HG03565 (cell line): Measurements from ENCODE around the gene RAX2.
"Not testable (repeated sequence)": the region's sequence is repeated elsewhere in the genome, so short reads cannot be mapped to it uniquely, and the experiment has no call there.

Experiments used
- ATAC-seq: cut with Tn5 transposase; IDR thresholded peaks from one replicate; pipeline ENCODE4 v1.9.1; 2021; ENCODE audit warnings: mild to moderate bottlenecking, moderate library complexity; ENCODE audit not compliant: unreplicated experiment

RAX2 gene

DNA sequence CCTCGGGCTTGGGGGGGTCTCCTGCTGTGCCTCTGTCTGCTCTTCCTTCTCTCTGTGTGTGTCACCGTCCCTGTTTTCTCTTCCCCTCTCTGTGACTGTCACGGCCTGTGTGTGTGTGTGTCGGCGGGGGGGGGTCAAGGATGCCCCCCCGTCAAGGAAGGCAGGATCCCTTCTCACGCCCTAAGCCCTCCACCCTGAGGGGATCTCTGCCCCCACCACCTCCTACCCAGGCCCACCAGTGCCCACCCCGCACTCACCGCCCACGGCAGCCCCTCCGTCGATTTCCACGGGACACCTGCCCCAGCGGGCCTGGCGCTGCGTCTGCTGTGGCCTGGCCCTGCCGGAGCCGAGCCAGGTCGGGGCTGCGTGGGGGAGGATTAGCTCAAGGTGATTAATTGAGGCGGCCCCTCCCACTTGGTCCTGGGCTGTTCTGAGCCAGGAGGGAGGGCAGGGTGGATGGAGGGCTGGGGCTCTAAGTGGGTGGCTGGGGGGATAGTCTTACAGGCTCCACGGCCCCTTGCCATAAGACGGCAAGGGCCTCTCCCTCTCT, at the start of gene RAX2:
TSS of gene RAX2 (minus strand) at position 323 of the 550 bp plus-strand sequence. CDS start 486 bp downstream, outside the sequence.
- no peak for ATAC-seq

DNA sequence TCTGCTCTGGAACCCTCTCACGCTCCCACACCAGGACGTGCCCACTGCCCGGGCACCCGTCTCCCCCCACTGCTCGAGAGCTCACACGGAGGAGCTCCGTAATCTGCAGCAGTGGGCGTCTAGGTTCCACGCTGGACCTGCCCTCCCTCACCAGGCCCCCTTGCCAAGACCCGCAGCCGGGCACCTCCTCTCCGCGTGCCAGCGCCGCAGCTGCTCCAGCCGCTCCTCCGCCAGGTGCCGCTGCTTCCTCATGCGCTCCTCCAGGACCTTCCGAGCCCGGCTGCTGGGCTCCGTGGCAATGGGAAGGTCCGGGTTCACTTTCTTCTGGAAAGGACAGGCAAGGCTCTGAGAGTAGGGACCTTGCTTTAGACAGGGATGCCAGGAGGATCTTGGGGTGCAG, 49.1 kb upstream of the RAX2 start:
- no peak for ATAC-seq

DNA sequence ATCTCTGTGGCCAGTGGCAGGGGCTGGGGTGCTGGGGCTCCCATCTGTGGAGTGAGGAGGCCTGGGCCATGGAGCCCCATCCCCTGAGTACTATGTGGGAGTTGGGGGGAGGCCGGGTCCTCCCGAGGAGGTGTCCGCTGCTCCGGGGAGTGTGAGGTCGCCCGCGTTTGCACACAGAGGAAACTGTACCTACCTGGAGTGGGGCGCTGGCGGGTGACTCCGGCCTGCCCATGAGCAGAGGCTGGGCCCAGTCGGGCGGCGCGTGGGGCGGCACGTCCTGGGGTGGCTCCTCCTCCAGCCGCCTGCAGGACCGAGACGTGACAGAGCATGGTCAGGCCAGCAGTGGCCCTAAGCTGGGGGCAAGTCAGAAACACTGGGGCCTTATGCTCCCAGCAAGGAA, 48.0 kb upstream of the RAX2 start:
- ATAC-seq, result no peak

DNA sequence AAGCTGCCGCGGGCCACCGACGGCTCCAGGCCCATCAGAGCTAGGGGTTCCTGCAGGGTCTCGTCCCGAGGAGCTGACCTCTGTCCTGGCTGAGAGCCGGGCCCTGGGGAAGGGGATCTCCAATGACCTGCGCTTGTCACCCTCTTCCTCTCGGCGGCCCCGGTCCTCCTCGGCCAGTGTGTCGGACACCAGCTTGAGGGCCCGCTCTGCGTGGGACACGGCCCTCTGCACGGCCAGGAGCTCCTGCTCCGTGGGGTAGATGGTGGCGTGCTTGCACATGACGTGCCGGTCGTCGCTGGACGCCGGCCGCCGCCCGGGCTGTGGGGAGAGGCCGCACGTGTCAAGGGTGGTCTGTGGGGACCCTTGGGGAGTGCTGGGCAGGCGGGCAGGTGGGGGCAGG, 46.9 kb upstream of the RAX2 start:
- no peak for ATAC-seq

DNA sequence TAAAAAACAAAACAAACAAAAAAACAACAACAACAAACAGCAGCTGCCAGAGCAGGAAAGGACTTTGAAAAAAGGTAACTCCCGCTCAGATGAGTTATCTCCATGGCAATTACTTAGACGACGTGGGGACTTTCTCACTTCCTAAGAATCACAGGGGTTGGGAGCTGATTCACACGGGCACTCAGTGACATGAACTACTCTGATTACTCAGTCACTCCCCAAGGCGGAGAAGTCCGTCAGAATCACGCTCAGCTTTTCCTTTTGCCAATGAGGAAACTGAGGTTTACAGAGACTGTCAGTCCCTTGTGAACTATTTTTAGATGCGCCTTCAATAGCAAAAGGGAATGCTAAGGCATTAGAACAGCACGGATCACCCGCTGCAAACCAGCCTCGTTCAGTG, 46.4 kb upstream of the RAX2 start:
- no peak for ATAC-seq

DNA sequence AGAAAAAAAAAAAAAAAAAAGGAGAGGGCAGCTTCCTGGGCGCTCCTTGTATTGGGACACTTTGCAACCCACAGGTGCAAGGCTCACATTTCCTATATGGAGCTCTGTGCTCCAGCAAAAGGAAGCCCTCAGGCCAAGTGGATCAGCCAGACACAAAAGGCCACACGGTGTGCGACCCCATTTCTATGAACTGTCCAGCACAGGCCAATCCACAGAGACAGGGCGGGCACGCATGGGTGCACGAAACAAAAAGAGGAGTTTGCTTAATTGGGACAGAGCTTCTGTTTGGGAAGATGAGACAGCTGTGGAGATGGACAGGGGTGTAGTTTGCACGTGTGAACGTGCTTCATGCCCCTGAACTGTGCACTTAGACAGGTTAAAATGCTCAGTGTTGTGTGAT, 45.7 kb upstream of the RAX2 start:
- no peak for ATAC-seq

DNA sequence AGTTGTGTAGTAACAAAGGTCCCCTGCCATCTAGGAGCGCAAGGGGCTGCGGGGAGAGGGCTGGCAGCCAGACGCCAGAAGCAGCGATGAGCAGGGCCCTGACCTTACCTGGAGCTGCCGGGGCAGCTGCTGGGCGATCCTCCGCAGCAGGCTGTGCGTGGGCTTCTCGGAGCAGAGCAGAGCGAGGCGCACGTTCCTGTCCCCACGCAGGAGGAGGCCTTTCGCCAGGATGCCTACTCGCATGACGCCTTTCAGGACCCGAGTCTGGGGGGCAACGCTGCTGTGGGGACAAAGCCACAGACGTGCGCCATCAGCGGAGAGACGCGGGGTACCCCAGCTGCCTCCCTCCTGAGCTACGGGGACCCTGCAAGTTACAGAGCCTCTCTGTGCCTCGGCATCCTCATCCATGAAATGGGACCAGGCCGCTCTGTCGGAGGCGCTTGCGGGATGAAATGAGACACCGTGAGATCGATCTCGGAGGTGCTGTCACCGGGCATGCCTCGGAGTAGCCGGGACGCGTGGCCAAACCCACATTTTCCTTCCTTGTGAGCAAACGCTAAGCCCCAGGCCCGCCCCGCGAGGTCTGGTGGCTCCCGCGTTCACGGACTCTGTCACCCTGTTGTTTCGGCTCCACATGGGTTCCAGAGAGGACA, 44.7 kb upstream of the RAX2 start:
- ATAC-seq, result no peak

DNA sequence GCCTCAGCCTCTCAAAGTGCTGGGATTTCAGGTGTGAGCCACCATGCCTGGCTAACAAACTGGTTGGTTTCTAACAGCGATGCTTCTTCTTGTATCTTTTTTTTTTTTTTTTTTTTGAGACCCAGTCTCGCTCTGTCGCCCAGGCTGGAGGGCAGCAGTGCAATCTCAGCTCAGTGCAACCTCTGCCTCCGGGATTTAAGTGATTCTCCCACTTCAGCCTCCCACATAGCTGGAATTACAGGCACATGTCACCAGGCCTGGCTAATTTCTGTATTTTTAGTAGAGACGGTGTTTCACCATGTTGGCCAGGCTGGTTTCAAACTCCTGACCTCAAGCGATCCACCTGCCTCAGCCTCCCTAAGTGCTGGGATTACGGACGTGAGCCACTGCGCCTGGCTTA, 44.1 kb upstream of the RAX2 start:
- ATAC-seq, result not testable (repeated sequence)

DNA sequence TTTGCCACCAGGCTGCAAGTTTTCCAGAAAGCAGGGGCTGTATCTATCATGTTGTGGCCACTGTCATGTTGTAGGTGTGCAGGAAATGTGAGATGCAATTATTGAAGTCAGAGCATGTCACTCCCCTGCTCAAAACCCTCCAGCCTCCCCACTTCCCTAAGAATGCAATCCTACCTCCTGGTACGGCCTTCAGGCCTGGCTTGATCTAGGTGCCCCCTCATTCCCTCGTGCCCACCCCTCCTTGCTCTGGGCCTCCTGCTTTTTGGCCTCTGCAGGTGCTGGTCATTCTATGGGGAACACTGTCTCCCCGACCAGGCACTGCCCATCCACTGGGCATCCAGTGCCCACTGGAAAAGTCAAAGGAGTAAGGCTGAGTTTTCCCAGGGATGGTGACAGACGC, 42.6 kb upstream of the RAX2 start:
- ATAC-seq, result no peak

DNA sequence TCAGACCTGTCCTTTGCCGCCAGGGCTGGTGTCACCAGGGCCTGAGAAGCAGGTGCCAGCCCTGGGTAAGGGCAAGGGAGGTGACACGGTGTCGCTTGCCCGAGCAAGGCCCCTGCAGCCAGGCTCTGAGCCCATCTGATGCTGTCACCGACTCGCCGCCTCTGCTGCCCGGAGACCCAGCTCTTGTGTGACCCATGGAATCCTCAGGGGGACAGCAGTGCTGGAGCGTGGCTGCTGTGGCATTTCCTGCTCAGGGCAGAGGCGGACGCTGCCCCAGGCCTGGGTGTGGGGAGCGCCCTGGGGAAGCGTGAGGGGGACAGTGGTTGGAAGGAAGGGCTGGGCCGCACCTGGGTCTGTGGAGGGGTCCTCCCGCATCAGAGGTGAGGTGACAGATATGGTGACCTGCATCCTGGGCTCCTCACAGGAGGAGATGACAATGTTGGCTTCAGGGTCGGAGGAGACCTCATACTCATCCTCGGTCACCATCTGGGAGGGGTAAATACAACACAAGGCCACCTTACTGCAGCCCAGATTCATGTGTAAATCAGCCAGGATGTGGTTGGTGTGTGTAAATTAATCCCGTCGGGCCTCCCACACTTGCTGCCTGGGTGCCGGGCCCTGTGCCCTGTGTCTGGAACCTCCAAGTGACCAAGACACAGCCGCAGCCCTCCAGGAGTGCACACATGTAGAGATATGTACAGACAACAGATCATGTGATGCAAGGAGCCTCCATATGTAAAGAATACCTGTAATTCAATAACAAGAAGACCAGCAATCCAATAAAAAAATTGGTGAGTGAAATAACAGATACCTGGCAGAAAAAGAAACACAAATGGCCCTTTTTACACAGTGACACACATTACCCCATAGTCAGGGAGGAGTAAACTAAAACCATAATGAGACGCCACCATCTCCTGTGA, 41.7 kb upstream of the RAX2 start:
- ATAC-seq, result no peak

DNA sequence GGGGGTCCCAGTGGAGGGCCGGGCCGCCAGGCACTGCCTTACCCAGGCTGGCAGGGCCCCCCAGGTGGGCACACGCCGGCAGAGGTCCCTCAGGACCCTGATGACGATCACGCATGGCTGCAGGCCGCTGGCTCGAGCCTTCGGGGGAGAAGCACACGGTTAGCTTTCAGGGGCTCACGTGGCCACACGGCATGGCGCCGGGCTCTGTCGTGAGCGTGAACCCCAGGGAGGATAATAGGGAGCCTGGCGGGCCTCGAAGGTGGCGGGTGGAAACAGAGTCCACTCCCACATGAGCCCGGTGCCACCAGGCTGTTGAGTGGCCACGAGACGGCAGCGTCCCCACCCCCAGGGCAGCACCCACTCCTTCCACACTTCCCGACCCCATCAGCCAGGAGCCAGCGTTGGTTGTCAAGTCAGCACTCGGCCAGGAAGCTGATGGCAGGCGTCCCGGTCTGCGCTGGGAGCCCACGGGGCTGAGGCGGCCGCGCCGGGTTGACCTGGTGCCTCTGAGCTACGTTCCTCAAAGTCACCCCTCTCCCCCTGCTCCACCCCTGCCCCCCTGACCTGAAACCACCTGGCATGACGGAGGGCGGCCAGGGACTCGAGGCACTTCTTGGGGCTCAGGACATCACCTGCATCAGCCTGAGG, 38.8 kb upstream of the RAX2 start:
- no peak for ATAC-seq

DNA sequence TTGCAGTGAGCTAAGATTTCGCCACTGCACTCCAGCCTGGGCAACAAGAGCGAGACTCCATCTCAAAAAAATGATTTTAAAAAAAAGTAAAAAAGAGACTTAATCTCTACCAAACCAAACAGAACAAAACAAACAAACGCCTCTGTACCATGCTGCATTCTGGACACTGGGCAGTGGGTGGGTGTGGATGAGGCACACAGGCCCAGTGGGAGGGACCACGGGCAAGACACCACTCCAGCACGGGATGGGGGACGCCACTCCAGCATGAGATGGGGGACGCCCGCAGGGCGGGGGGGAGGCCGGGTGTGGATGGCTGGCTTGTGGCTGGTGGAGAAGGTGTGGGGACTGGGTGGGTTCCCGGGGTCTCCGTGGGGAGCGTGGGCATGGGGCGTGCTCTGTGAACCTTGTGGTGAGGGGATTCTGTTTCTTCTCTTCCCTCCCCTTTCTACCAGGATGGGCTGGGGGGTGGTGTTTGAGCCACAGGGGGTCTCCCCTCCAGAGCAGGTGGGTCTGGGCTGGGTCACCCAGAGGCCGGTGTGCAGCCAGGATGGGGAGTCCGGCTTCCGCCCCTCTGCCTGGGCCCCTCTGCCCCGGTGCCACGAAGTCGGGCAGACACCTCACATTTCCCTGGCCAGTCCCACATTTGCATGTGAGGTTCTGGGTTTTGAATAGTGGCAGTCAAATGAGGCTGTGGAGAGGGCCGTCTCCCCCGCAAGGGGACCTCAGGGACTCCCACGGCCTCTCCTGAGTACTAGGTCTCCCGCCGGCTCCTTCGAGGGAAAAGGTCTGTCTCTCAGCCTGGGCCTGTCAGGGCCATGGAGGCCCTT, 38.1 kb upstream of the RAX2 start:
- no peak for ATAC-seq

DNA sequence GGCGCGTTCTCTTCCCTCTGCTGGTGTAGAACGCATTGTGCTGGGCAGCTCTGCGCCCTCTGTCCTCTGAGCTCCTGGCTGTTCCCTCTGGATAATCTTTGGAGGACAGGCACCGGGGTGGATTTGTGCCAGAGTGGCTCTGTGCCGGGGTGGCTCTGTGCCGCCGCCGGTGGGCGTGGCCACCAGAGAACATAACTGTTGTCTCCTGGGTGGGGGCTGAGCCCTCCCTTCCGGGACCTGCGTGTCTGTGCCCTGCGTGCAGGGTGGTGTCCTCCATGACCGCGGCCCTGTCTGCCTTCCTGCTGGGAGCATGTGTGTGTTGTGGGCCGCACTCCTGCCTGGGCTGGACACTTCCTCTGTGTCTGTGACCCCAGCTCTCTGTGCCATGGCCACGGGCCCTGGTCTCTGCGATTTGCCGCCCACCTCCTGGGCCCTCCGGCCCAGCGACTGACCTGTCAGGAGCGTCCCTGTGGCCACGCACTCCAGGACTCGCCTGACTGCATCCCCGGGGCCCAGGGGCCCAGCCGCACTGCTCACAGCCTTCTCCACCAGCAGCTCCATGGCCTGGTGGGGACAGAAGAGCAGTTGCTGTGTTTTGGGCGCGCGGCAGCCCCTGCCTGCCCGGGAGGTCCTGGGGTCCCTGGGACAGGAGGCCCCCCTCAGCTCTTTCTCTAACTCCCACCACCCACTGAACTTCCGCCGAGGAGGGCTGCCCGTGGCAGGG, 36.6 kb upstream of the RAX2 start:
- ATAC-seq, result no peak

DNA sequence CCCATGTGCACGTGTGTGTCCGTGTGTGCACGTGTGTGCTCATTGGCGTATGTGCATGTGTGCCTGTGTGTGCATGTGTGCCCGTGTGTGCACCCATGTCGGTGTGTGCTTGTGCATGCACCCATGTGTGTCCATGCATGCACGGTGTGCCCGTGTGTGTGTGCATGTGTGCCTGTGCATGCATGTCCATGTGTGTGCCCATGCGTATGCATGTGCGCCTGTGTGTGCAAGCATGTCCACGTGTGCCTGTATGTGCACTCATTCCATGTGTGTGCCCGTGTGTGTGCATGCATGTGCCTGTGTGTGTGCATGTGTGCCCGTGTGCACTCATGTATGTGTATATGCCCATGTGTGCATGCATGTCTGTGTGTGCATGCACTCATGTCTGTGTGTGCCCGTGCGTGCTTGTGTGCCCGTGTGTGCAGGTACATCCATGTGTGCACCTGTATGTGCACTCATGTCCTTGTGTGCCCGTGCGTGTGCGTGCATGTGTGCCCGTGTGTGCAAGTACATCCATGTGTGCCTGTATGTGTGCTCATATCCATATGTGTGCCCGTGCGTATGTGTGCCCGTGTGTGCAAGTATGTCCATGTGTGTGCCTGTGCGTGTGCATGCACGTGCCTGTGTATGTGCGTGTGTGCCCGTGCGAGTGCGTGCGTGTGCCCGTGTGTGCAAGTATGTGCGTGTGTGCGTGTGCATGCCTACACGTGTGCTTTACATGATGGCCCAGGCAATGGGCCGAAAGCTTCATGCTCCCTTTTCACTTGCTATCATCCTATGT, 35.7 kb upstream of the RAX2 start:
- no peak for ATAC-seq

DNA sequence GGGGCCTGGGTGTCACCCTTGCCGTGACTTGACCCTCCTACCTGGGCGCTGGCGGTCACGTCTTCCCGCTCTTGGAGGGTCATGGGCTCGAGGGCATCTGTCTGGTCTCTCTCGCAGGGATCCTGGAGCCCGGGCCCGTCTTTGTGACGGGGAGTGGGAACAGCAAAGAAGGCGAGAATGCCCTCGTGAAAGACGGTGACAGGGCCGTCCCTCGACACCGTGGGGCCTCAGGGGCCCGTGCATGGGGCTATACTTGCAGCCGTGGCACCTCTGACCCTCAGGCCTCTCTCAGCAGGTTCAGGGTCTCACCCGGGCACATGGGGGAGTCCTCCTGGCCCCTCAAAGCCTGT, 35.1 kb upstream of the RAX2 start:
- ATAC-seq, result no peak

DNA sequence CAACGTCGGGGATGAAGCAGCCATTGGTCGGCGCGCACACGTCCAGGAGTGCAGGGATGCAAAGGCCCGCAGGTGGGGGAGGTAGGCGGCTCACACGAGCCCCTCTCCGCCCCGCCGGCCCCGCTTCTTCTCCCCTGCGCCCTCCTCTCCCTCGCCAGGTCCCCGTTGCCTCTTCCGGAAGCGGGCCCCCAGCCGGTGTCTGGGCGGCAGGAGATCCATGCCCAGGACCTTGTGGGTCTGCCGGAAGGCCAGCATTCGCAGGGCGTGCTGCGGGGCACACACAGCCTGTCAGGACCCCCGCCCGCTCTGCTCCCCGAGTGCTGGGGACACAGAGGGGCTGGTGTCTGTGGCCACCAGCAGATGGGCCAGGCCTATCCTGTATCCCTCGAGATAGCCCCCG, 33.8 kb upstream of the RAX2 start:
- ATAC-seq, result no peak

DNA sequence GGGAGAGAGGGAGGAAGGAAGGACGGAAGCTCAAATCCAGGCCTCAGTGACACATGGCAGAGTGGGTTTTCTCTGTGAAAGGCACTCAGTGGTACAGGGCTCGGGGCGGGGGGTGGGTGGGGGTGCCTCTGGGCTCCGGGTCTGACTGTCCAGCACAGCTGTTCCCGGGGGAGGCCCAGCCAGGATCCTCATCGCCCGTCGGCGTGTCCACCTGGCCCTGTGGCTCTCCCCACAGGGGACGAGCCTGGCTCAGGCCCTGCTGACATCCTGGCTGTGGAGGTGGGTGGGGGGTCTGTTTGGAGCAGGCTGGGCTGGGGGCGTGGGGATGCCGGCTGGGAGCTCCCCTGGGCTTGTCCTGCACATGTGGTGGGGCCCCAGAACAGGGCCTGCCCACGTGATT, 32.4 kb upstream of the RAX2 start:
- ATAC-seq, result no peak

DNA sequence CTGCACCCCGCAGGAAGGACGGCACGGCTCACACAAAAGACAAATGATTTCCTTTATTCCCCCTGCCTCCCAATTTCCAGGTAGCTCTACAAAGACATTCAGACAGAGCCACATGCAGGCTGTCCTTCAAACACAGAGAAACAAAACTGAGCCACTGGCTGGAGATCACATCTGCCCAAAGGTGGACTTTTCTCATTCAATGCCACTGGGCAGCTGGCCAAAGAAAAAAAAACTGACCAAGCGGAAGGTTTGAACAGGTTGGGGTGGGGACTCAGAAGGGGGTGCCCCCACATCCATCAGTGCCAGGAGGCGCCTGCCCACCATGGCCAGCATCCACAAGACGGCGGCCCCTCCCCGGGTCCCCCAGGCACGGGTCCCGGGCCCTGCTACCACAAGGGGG, 32.0 kb upstream of the RAX2 start:
- ATAC-seq, result no peak

DNA sequence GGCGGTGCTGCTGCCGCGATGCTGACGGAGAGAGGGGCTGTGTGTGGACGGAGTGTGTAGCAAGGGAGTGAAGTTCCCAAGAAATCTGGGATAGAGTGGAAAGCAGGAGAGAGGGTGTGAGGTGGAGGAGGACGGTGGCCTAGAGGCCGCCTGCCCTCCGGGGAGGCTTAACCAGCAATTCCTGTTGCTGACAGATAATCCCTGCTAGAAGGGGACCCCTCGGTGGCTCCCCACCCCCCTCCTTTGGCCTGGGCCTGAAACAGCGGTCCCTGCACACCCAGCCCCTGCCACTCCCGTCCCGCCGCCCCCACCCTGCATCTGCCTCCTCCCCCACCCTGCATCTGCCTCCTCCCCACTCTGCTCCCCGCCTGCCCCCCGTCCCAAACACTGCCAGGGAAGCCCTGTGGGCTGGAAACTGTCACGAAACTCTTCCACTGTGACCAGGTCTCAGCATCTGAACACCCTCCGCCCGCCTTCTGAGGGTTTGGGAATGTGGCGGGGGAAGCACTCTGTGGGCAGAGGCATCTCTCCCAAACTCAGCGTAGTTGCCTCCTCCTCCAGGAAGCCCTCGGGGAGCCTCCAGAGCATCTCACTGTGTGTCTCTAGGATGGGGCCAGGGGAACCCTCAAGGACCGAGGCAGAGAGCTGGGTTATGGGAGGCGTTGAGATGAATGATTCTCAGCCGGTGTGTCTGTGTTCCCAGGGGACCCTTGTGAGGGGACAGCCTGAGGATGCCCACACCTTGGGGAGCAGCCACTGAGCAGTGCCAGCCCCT, 31.3 kb upstream of the RAX2 start:
- no peak for ATAC-seq
